ENCODE measurements around the gene CCDC188. TPM values are rescaled to one million over a fixed set of nuclear protein-coding genes. Genes with fewer than 3 reads are reported as not detected.

Gene CCDC188
- polyA plus RNA-seq, 1 donor: 1.8 TPM

GRCh38 chr22:20102203-20102780, 48.6 kb downstream of the CCDC188 start:
- DNase-seq: no peak

- no peak for DNase-seq
Observed at GRCh38 chr22:20101638-20102037, 49.2 kb downstream of the CCDC188 start.

GRCh38 chr22:20099099-20099711, 51.6 kb downstream of the CCDC188 start:
- no peak for DNase-seq

Other genes with a start within 250 kb of the CCDC188 start
- gene COMT, start 209.3 kb downstream of the CCDC188 start, polyA plus RNA-seq (ENCODE audit: insufficient read length): 99.6 TPM
- gene TXNRD2, start 209.2 kb downstream of the CCDC188 start, polyA plus RNA-seq (ENCODE audit: insufficient read length): 22.9 TPM
- 134 TPM for gene ARVCF, start 134.2 kb downstream of the CCDC188 start, polyA plus RNA-seq (ENCODE audit: insufficient read length)
- gene TANGO2, start 129.9 kb downstream of the CCDC188 start, polyA plus RNA-seq (ENCODE audit: insufficient read length): 12.6 TPM
- gene DGCR8, start 70.8 kb downstream of the CCDC188 start, polyA plus RNA-seq (ENCODE audit: insufficient read length): 45.3 TPM
- 98.6 TPM for gene RANBP1, start 35.0 kb downstream of the CCDC188 start, polyA plus RNA-seq (ENCODE audit: insufficient read length)
- gene TRMT2A, start 33.8 kb downstream of the CCDC188 start, polyA plus RNA-seq (ENCODE audit: insufficient read length): 50.7 TPM
- 48.7 TPM for gene ZDHHC8, start 19.3 kb downstream of the CCDC188 start, polyA plus RNA-seq (ENCODE audit: insufficient read length)
- 25.1 TPM for gene RTN4R, start 117.3 kb upstream of the CCDC188 start, polyA plus RNA-seq (ENCODE audit: insufficient read length)
- 60.6 TPM for gene DGCR6L, start 169.0 kb upstream of the CCDC188 start, polyA plus RNA-seq (ENCODE audit: insufficient read length)
- 14.0 TPM for gene ZNF74, start 243.1 kb upstream of the CCDC188 start, polyA plus RNA-seq (ENCODE audit: insufficient read length)